Peyer's patch (tissue), 4 donors: ENCODE results near the gene TOPBP1.

Source experiments
- POLR2A ChIP-seq, 2 donors: fragments of 450-650 bp; IDR thresholded peaks; one replicate each; pipeline ENCODE4 v1.5.1; 2017; ENCODE audit warnings: antibody characterized with exemption in 2 of 2, mild to moderate bottlenecking in 2 of 2, moderate library complexity in 2 of 2
- TF ChIP-seq, protein P1 (sequence below), 6 experiments: fragments of 450-650 bp in 4 of 6; fragments of 200-600 bp in 2 of 6; sonication (generic) in 1 of 6; IDR thresholded peaks; one replicate each; pipeline ENCODE4 v1.5.1; 2017 to 2019; ENCODE audit warnings: antibody characterized with exemption in 6 of 6, mild to moderate bottlenecking in 3 of 6, moderate library complexity in 1 of 6

DNA sequence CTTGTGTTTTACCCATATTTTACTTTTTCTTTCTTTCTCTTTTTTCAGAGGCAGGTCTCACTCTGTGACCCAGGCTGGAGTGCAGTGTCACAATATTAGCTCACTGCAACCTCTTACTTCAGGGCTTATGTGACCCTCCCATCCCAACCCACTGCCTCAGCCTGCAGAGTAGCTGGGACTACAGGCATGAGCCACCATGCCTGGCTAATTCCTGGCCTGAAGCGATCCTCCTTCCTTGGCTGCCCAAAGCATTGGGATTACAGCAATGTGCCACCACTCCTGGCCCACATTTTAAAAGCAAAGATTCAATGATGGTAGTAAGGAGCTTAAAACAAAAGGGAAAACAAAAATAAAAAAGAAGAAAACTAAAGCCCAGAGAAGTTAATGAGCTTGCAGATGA lies 99.4 kb downstream of the TOPBP1 start:
- TF ChIP-seq, protein P1, sequence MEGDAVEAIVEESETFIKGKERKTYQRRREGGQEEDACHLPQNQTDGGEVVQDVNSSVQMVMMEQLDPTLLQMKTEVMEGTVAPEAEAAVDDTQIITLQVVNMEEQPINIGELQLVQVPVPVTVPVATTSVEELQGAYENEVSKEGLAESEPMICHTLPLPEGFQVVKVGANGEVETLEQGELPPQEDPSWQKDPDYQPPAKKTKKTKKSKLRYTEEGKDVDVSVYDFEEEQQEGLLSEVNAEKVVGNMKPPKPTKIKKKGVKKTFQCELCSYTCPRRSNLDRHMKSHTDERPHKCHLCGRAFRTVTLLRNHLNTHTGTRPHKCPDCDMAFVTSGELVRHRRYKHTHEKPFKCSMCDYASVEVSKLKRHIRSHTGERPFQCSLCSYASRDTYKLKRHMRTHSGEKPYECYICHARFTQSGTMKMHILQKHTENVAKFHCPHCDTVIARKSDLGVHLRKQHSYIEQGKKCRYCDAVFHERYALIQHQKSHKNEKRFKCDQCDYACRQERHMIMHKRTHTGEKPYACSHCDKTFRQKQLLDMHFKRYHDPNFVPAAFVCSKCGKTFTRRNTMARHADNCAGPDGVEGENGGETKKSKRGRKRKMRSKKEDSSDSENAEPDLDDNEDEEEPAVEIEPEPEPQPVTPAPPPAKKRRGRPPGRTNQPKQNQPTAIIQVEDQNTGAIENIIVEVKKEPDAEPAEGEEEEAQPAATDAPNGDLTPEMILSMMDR (IDR thresholded peaks at IDR 0.05), result no peak
- no peak for TF ChIP-seq POLR2A (IDR thresholded peaks at IDR 0.05)
